ENCODE measurements around the gene F2RL3. TPM values are rescaled to one million over a fixed set of nuclear protein-coding genes. Genes with fewer than 3 reads are reported as not detected.

Gene F2RL3
- total RNA-seq, 1 experiment from 2014 or later = not detected

GRCh38 chr19:16911046-16911445, 22.2 kb downstream of the F2RL3 start:
- TF ChIP-seq REST (IDR thresholded peaks at IDR 0.05; ENCODE audit: insufficient read depth in 1 of 2, low read depth in 2 of 2, low read length in 1 of 2) = no peak
- no peak for TF ChIP-seq POLR2AphosphoS5 (IDR thresholded peaks at IDR 0.05; ENCODE audit: low read depth, low read length)
- no peak for TF ChIP-seq CTCF (IDR thresholded peaks at IDR 0.05)
- TF ChIP-seq SIN3A (IDR thresholded peaks at IDR 0.05; ENCODE audit: borderline replicate concordance, insufficient read depth, low read depth, low read length) = no peak
- TF ChIP-seq TCF7L2 (IDR thresholded peaks at IDR 0.05; ENCODE audit: low read depth, low read length) = no peak
- ChIA-PET CTCF (interaction anchor here (0.6 to 0.7 kb wide), 3 partner anchors 91 to 144 kb away, joined by 3 to 6 read pairs (median 3); no protein-coding TSS in a partner anchor), POLR2A (no interaction called here)
- Histone ChIP-seq H3K27me3 (ENCODE audit: control insufficient read depth, insufficient read depth, low read length) (no peaks in the 10 kb centered on the region), H3K4me1 (ENCODE audit: control insufficient read depth, insufficient read depth, low read length) (no peaks in the 10 kb centered on the region), H3K36me3 (ENCODE audit: control insufficient read depth, insufficient read depth, low read length) (no peaks in the 10 kb centered on the region), H3K27ac (ENCODE audit: low read length) (no peak overlapping the region), H3K4me3 (ENCODE audit: low read depth in 2 of 2, low read length in 2 of 2) (no peak overlapping the region), H3K9me3 (ENCODE audit: control insufficient read depth, insufficient read depth, low read depth, low read length) (0 out of 2 replicates have a peak, but pooled peaks cover 3% of the 10 kb centered on the region)
- intact Hi-C loops (cut with micrococcal nuclease; ENCODE audit: unreplicated experiment) (no loop called here), in situ Hi-C loops (cut with HindIII; ENCODE audit: low pct_unique_long_range_greater_than_20kb, low sequenced_read_pairs) (no loop called here)
- no TSS peak for BruUV-seq (replicated peaks)
- DNase-seq (ENCODE audit: low read depth, low spot score) (no peak), ATAC-seq (no peak)

- H3K27me3 ChIP-seq (ENCODE audit: control insufficient read depth, insufficient read depth, low read length) = no peaks in the 10 kb centered on the region
- in situ Hi-C loops (cut with HindIII; ENCODE audit: low pct_unique_long_range_greater_than_20kb, low sequenced_read_pairs) = no loop called here
- CTCF ChIA-PET = no interaction called here
- ATAC-seq = no peak
- TF ChIP-seq REST (IDR thresholded peaks at IDR 0.05; ENCODE audit: insufficient read depth in 1 of 2, low read depth in 2 of 2, low read length in 1 of 2) (no peak), POLR2AphosphoS5 (IDR thresholded peaks at IDR 0.05; ENCODE audit: low read depth, low read length) (no peak), TCF7L2 (IDR thresholded peaks at IDR 0.05; ENCODE audit: low read depth, low read length) (no peak), SIN3A (IDR thresholded peaks at IDR 0.05; ENCODE audit: borderline replicate concordance, insufficient read depth, low read depth, low read length) (no peak), CTCF (IDR thresholded peaks at IDR 0.05) (no peak)
- no peaks in the 10 kb centered on the region for H3K4me1 ChIP-seq (ENCODE audit: control insufficient read depth, insufficient read depth, low read length)
- BruUV-seq (replicated peaks) = no TSS peak
- DNase-seq (ENCODE audit: low read depth, low spot score) = no peak
- H3K9me3 ChIP-seq (ENCODE audit: control insufficient read depth, insufficient read depth, low read depth, low read length) = 0 out of 2 replicates have a peak, but pooled peaks cover 3% of the 10 kb centered on the region
- no peaks in the 10 kb centered on the region for H3K36me3 ChIP-seq (ENCODE audit: control insufficient read depth, insufficient read depth, low read length)
- intact Hi-C loops (cut with micrococcal nuclease; ENCODE audit: unreplicated experiment) = no loop called here
- POLR2A ChIA-PET = no interaction called here
- H3K27ac ChIP-seq (ENCODE audit: low read length) = no peak overlapping the region
- H3K4me3 ChIP-seq (ENCODE audit: low read depth in 2 of 2, low read length in 2 of 2) = no peak overlapping the region
Measured at GRCh38 chr19:16912780-16913179, 24.0 kb downstream of the F2RL3 start.
